HT1080 (cell line): ENCODE data around the gene CELF4. TPM values are rescaled to one million over a fixed set of nuclear protein-coding genes. Genes with fewer than 3 reads are reported as not detected.

Source experiments
- DNase-seq: peaks from one replicate; pipeline ENCODE4 v3.0.0-alpha.2; 2015; ENCODE audit warnings: low read depth
- total RNA-seq: library from RNA; depleted of rRNA; stranded (reverse); fragments of >200 nt; shearing (Covaris generic); gene quantifications from 2 replicates; pipeline ENCODE4 v1.2.3, GENCODE V29; 2014

The CELF4 gene
- total RNA-seq, 1 experiment from 2014 or later: not detected

DNA sequence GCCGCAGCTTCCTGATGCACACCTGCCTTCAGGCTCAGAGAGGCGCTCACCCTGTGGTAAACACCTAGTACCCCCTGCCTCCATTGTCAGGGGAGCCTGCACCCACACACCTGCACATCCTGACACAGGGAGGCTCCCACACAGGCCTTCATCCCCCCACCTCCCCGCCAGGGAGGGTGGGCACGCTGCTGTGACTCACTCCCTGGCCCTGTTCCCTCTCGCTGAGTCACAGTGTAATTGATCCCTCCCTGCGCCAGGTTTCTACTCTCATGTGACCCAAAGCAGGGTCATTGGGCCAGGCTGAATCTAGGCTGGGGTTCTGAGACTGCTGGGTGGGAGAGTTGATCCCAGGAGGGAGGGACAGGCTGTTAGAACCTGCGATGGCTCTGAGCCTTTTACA is 8.5 kb upstream of the CELF4 start:
- peak; percentile 79 for DNase-seq

DNA sequence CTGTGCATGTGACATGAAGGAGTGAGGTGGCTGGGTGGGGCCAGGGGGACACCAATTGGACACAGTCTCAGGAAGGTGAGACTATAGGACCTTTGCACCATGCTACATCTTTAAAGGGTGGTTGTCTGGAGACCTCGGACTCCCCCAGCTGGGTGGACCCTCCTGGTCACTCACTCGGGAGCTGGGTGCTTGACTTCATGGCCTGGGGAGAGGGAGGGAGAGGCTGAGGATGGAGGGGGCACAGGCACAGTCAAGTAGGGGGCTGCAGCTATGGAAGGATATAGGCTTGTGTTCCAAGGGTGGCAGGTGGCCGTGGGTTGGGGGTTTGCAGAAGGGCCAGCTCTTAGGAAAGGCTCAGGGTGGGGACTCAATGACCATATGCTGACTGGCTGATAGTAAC is 7.1 kb upstream of the CELF4 start:
- no peak for DNase-seq

DNA sequence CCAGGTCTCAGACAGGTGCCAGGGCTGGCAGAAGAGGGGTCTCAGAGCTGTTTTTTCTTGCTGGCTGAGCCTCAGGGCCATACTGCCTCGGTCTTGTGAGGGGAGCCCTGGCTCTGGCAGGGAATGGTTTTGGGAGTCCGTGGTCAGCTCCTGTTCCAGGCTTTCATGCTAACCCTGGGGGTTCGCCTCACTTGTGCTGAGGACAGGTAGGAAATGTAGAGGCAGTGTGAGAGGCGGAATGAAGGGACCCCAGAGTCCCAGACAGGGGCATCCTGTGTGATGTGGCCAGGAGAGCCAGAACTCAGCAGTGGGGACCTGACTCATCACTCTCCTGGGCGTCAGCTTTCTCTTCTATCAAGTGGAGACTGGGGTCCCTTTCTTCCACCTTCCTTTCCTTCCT is 5.7 kb upstream of the CELF4 start:
- DNase-seq: no peak

DNA sequence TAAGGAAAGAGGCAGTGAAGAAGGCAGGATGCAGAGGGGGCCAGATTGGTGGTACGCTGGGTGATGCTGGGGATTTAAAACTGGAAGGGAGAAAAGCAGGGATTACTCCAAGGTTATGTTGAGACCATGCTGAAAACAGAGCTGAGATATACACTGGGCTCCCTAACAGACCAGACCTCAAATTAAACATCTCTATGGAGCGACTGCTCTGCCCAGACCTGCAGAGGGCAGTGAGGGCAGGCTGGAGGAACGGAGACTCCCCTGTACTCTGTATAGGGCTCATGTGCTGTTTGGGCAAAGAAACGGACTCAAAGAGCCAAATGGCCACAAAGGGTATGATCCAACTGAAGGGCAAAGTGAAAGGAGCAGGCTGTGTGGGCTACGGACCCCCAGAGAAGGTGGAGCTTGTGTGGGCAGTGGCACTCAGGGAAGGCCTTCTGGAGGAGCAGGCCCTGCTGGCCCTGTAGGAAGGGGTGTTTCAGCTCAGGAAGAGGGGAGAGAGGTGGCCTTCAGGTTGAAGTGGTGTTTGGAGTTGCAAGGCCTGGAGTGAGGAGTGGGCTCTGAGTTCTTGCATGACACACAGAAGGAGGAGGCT is 4.8 kb upstream of the CELF4 start:
- no peak for DNase-seq

DNA sequence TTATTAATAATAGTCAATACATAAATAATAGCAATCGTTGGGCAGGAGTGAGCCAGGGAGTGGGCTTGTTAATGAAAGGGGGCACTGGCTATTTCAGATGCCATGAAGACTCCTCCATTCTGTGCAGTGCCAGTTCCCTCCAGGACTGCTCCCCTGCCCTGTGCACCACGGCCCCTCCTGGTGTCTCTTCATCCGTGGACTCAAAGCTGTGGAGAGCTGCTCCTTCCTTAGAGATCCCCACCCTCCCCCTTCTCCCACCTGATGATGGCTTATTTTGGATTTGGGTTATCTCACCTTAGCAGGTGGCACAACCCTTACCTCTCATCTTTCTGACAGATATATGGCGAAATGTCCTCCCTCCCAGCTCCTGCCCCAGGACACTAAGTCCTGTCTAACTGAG is 3.1 kb upstream of the CELF4 start:
- DNase-seq: no peak

DNA sequence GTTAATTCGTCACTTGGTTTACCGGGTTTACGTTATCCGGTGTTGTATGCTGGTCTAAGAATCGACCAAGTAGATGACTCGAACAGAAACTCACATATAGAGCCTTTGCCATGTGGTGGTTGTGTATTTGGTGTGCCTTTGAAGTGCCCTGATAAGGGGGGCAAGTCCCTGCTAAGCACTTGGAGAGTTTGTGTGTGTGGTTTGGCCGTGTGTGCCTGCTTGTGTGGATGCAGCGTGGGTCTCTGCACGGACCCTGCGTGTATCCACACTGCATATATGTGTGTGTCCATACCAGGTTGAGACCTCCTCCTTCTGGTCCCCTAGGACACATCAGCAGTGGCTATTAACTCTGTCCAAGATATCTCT is 2.4 kb upstream of the CELF4 start:
- DNase-seq: no peak

DNA sequence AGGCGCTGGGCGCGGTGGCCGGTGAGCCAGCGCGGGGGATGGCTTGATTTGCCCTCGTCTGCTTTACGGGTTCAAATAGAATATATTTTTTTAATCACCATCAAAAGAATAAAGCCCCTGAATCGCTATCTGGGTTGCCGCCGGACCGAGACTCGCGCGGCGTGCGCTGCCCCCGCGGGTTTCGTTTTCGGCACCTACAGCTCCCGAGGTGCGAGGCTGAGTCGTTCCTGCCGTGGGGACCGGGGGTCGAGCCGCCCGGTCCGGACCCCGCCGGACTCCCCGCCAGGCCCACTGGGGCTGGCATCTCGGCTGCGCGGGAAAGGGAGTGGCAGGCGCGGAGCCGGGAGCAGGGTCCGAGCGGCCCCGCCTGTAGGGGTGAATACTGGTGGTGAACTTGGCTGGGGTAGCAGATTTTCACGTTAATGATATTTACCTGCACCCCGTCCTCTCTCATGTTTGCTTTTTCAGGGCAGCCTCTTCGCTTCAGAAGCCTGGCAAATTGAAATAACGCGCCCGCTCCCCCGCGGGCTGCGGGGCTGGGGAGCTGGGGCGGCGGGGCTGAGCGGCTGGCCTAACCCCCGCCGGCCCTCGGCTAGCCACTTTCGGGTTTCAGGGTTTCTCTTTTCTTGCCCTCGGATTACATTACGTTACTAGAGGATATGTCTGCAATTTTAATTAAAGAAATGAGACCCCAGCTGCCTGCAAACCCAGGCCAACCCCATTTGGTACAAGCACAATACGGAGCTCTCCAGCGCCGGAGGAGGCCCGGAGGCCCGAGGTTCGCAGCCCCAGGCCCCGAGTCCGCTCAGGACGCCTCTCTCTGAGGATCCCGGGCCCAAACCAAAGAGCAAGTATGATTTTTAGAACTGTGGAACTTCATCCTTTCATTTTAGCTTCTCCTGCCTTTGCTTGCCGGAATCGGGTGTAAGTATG is 1.7 kb upstream of the CELF4 start:
- DNase-seq: no peak

DNA sequence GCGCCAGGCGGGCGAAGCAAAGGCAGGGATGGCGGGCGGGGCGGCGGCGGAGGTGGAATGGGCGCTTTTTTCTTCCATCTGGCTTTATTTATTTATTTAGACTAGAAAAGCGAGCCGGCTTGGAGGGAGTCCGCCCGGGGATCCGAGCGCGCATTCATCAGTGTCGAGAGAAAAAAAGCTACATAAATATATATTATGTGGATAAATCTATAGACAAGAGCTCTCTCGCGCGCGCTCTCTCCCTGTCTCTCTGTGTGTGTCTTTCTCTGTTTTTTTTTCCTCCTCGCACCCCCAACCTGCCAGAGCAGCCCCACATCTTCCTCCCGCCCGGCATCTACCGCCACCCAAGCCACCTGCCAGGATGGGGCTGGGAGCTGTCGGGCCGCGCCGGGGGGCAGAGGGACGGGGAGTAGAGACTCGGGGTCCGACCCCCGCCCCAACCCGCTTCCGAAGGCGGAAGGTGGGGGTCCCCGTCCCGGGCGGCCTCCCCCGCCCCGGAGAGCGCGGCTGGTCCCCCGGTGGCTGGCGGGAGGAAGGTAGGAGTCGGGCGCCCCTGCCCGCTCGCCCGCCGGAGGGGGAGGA is 972 bp upstream of the CELF4 start:
- no peak for DNase-seq

DNA sequence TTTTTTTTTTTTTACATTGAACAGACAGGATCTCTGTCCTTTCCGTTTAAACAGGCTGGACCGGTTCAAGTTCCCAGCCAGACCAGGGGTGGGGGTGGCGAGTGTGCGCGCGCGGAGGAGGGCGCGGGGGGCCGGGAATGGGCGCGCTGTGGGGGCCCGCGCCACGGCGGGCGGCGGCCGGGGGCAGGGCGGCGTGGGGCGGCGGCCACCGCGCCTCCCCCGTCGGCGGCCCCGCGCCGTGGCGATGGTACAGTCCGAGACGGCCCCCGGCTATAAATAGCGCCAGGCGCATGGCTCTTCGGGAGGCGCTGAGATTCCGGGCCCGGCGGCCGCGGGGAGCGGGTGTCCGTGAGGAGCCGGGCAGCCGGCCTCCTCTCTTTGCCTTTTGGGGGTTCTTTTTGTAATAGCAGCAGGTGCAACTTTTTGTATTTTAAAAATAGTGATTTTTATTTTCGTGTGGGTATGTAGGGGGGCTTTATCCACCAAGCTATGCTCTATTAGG is 430 bp upstream of the CELF4 start:
- DNase-seq: no peak

DNA sequence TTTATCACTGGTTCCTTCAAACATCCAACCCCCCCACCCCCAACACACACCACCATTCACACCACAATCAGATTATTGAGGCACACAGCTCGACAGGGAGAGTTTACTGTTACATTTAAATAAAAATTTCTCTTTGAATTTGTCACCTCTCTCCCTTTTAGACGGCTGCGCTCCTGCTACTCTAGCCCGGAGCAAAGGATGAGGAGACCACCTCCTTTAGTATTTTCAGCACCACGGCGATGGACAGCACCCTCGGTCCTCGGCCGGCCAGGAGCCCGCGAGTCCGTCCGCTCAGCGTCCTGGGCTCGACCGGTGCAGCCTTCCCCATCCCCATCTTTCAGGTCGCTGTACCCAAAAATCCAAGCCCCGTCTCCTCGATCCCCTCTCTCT is 892 bp downstream of the CELF4 start:
- no peak for DNase-seq

DNA sequence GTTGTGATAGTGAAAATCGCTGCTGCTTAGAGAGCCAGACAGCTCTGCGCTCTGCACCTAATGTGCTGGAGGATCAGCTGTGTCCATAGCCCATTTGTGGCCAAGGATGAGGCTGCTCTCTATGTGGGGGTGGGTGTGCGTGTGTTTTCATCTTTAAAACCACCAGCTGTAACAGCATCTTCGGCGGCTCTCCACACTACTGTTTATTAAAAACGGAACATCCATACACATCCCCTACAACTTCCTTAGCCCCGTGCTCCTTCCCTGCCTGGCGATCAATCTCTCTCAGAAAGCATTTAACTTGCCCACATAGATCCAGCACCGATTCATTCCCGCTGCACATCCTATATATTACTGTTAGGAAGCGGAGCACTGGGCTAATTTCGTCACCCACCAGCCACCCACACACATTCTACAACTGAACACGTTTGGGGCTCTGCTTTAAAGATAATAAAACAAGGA is 1.6 kb downstream of the CELF4 start:
- no peak for DNase-seq

DNA sequence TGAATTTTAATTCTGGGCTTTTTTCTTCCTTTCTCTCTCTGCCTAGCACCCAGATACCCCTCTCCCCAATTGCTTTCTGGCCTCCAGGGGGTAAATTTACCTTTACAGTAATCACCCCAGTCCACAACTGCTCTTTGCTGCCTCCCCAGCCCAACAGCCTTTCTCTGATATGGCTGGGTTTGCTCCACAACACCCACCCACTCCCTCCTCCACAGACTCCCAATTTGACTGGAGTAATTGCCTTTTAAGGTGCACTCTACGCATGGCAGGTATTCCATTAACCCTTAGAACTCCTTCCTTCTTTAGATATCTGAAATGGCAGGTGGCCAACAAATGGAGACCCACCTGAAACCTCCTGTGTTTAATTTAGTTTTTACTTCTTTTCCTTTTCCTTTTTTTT is 3.6 kb downstream of the CELF4 start:
- no peak for DNase-seq

DNA sequence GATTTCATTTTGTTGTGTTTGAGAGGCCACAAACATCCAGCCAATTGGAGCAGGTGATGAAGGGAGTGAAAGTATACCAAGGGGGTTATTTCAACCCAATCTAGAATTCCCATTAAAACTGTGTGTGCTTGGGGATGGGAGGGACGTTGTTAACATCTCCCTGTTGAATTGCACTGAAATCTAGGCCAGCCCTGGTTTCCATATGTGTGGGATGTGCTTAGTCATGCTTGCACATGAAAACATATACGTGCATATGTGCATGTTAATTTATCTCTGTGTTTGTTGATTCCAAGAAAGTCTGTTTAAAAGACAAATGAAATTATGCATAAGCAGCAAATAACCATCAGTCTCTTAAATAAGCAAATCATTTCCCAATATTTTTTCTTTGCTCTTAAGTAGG is 5.6 kb downstream of the CELF4 start:
- DNase-seq: no peak

DNA sequence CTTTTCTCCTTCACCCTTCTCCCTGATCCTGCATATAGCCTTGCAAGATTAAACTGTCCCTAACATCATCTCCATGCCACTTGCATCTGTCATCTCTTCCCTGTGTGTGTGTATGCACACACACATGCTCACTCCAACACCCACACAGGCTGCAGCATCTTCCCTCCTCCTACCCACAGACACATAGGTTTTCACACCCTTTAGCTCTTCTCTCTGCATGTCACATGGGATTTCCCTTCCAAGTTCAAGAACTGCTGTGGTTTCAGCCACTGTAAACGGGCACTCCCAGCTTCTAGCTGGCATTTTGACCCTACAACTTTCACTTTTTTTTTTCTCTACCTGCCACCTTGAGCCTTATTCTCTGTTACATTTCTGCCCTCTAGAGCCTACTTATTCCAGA is 6.4 kb downstream of the CELF4 start:
- no peak for DNase-seq

DNA sequence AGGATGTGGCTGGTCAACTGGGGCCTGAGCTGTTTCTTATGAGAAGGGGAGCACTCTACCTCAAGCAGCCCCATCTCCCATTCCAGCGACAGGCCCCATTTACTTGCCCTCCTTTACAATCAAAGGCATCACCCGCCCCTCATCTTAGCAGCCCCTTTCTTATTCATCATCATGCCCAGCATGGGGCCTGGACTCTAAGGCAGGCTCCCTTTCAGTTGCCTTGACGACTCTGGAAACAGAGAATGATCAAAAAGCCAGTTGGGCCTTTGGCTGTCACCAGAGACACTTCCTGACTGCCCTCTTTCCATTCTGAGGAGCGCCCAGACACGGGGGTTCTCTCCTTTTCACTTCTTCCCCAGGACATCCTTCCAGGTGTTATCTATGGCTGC is 11.2 kb downstream of the CELF4 start:
- DNase-seq: no peak

DNA sequence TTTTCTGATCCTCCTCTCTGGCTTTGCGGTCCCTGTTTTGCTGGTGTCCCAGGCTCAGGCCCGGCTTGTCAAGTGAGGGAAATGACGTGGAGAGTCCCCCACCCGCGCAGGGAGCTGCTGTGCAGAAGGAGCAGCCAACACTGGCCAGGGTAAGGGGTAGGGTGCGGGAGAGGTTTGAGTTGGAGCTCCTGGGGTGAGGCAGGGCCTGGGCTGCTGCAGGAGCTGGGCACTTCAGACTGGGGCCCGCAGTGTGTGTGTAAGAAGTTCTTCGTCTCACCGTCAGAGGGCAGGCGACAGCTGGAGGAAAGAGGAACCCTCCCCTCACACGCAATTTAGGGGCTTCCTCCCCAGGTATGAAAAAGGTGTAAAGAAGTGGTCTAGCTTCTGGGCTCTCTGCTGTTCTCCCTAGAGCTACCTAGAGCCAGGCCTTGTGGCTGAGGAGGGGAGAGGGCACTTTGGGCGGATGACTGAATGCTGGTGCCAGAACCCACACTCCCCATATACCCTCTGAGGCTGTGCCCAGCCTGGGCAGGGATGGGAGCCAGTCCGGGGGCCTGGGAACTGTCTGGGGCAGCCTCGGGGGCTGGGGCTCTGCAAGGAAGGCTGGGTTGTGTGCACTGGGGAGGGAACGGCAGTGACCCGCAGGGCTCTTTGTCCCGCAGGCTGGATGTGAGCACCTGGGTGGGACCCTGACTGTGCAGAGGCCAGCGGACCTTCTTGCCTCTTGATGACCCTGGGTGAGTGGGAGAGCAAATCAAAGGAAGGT is 11.8 kb downstream of the CELF4 start:
- DNase-seq: no peak

DNA sequence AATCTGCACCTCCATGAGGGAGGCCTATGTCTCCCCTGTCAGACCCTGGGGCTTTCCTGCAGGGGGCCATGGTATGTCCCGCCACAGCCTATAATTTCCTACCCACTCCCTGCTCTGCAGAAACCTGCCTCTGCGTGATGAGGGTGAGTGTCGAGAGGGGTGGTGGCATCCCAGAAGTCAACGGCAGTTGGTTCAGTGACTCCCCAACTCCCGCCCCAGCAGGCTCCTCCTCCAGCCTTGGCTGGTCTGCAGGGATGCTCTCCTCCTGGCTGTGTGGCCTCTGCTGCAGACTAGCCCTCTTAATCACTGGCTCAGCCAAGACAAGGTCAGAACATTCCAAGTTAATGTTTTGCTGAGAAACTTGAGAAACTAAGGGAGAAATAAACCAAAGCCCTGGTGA is 13.3 kb downstream of the CELF4 start:
- DNase-seq: no peak

DNA sequence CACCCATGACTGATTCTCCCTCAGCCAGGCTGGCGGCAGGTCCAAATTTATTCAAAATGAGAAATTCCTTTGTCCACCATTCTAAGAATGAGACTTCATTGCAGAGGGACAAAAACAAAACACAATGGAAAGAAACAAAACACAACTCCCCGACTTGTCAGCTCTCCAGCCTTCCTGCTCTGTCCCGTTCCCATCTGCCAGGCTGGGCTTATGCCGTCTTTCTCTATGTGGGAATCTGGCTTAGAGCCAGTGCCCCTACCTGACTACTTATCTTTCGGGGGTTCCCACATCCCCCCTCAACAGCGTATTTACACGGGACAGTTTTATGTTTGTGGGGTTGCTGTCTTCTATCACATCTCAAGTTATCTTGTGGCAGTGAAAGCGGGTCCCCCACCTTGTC is 13.8 kb downstream of the CELF4 start:
- DNase-seq: no peak

DNA sequence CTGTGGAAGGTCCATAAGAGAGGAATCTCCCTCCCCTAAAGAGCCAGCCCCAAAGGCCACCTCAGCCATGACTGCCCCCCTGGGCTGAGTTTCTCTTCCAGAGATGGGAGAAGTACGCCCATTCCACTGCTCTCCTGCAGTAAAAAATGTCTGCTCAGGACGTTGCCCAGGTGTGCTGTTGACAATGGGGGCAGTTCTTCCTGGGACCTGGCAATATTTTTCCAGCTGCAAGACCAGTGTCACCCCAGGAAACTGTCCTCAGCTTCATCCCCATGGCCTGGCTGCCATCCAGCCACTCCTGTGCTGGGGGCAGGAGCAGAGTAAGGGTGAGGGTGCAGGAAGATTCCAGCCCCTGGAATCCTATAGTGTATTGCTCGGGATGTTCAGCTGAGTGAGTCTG is 14.3 kb downstream of the CELF4 start:
- no peak for DNase-seq

DNA sequence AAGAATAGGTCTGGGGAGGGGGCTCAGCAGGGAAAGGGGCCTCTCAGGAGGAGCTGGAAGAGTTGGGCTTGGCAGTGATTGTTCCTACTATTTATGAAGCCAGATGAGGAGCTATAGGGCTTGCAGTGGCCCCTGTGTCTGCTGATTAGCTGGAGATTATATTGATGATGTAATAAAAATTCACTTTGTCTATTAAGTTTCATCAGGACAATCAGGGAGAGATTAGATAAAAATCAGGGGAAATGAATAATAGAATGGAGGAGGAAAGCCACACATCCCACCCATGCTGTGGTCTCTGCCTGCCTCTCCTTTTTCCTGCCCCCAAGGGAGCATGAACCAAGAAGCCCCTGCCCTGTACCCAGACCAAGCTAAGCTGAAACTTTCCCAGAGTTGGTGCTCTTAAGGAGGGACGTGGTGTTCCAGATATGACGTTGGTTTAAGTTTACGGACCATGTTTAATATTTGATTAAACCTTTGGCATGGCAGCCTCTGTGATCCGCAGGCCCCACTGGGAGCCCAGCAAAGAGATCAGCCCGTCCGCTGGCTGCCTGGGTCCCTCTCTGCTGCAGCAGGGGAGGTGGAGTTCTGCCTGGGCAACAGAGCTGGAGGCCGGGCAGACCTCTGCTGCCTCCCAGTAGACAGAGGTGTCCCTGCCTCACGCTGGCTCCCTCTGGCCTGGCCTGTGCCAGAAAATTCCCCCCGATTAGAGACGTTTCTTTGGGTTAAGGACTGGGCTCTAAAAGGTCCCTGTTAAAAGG is 15.3 kb downstream of the CELF4 start:
- no peak for DNase-seq

DNA sequence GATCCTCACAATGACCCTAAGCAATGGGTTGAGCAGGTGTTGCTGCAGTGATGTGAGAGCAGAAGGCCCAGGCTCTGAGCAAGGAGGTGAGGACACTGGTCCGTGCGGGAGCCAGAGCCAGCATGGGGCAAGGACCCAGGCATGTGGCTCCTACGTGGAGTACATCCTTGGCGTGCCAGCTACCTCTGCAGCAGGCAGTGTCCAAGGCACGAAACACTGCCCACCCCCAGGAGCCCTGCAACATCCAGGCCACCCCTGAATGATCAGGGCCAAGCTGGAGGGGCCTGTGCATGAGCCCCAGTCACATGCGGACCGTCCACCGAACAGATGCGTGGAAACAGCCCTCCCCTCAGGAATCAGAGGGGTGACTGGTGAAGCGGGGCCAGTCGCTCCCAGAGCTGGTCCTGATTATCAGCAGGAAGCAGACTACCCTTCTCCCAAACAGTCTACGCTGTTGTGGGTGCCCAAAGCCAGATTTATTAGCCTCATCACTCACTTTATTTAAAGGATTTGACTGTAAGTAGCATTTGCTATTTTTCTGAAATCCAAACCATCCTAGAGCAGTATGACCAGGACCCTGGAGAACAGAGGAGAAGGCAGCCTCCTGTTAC is 16.8 kb downstream of the CELF4 start:
- DNase-seq: no peak
